ENCODE measurements around the gene KCNJ14. TPM values are rescaled to one million over a fixed set of nuclear protein-coding genes. Genes with fewer than 3 reads are reported as not detected.
"Not testable (repeated sequence)": the region's sequence is repeated elsewhere in the genome, so short reads cannot be mapped to it uniquely, and the experiment has no call there.

Gene KCNJ14
- total RNA-seq, 1 donor from 2014 or later, result 1.2 TPM

DNA sequence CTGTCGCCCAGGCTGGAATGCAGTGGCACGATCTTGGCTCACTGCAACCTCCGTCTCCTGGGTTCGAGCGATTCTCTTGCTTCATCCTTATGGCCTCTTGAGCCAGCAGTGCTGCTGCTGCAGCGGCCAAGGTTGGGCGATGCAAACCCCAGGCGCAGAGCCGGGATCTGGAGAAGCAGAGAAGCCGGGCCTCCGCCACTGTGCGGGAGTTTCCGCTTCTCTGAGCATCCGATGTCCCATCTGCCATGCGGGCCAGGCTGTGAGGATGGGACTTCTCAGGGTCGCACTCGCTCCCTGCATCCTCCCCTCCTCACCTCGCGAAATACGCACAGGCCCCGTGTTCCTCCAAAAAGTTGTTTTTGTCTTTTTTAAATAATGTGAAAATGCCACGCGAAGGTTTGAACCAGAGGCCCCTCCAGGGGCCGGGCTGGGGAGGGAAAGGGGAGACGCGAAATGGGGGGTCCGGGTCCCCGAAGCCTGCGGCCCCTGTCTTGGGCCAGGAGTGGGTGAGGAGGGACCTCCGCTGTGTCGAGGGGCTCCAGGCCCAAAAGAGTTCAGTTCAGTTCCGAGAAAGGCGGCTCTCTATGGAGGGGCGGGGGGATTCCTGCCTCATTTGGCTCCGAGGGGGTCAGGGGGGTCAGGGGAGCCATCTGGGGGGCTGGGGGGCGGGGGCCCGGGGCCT lies 29.7 kb downstream of the KCNJ14 start:
- DNase-seq (ENCODE audit: extremely low read depth, low read depth, low spot score), result no peak

DNA sequence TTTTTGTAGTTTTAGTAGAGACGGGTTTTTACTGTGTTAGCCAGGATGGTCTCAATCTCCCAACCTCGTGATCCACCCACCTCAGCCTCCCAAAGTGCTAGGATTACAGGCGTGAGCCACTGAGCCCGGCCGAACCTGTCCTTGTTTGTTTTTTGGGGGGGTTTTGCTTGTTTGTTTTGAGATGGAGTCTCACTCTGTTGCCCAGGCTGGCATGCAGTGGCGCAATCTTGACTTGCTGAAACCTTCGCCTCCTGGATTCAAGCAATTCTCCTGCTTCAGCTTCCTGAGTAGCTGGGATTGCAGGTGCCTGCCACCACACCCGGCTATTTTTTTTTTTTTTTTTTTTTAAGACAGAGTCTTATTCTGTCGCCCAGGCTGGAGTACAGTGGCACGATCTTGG lies 31.3 kb downstream of the KCNJ14 start:
- DNase-seq (ENCODE audit: extremely low read depth, low read depth, low spot score), result not testable (repeated sequence)

DNA sequence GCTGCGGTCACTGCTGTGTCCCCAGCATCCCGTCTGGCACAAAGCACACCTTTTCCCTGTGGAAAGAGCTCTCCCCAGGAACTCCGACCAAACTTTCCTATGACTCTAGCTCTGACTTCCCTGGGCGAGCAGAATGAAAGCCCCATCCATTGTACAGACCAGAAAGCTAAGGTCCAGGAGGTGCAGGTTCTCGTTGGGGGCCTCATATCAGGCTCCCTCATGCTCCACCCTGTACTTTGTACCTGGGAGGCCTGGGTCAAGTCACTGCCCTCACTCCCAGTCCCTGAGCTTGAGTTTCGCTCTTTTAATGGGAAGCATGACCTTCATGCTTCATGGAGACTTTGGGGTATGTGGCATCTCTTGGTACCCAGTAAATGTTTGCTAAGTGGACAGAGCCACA lies 32.2 kb downstream of the KCNJ14 start:
- no peak for DNase-seq (ENCODE audit: extremely low read depth, low read depth, low spot score)

DNA sequence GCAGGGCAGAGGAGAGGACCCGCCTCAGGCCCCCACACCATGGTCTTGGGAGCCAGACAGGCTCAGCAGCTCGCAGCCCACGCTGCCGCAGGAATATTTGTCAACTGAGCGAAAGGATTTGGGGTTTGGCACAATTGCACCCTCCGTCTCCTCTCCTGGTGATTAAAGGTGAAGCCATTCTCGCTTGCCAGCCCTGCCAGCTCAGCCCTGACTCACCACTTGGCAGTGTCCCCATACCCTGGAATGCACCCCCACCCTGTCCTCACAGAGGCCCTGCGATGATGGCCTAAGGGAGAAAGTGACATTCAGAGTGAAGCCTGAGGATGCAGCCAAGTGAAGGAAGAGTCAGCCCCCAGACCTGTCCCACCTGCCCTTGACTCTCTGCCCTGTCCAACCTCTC lies 32.6 kb downstream of the KCNJ14 start:
- no peak for DNase-seq (ENCODE audit: extremely low read depth, low read depth, low spot score)

DNA sequence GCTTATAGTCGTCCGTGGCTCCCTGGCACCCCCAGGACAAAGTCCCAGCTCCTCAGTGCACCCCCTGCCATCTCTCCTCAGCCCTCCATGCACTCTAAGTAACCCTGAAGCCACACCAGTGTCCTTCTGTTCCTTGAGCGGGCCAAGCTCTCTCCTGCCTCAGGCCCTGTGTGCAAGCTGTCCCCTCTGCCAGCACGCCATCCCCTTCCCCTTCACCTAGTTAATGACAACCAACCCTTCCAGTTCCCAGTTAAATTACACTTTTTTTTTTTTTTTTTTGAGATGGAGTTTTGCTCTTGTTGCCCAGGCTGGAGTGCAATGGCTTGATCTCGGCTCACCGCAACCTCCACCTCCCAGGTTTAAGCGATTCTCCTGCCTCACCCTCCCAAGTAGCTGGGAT lies 33.1 kb downstream of the KCNJ14 start:
- DNase-seq (ENCODE audit: extremely low read depth, low read depth, low spot score), result not testable (repeated sequence)

DNA sequence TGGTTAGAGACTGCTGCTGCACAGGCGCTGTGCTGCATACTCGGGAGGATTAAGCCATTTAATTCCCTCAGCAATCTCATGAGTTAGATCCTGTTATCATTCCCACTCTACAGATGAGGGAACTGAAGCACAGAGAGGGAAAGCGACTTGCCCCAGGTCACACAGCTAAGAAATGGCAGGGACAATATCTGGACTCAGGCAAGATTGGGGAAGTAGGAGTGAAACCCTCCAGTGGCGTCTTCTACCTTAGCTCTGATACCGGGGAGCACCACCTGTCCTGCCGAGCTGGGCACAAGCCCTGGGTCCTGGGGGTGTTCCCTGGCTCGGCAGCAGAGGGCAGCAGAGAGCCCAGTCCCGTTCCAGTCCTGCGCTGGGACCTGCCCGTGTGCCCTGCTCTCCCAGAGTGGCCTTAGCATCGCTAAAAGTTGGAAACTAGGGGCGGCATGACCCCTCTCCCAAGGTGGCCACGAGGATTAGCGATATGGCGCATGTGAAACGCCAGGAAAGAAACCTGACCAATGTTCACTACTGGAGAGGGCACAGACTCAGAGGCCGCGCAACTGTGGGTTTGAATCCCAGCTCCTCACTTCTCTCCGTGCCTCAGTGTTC lies 34.3 kb downstream of the KCNJ14 start:
- no peak for DNase-seq (ENCODE audit: extremely low read depth, low read depth, low spot score)

DNA sequence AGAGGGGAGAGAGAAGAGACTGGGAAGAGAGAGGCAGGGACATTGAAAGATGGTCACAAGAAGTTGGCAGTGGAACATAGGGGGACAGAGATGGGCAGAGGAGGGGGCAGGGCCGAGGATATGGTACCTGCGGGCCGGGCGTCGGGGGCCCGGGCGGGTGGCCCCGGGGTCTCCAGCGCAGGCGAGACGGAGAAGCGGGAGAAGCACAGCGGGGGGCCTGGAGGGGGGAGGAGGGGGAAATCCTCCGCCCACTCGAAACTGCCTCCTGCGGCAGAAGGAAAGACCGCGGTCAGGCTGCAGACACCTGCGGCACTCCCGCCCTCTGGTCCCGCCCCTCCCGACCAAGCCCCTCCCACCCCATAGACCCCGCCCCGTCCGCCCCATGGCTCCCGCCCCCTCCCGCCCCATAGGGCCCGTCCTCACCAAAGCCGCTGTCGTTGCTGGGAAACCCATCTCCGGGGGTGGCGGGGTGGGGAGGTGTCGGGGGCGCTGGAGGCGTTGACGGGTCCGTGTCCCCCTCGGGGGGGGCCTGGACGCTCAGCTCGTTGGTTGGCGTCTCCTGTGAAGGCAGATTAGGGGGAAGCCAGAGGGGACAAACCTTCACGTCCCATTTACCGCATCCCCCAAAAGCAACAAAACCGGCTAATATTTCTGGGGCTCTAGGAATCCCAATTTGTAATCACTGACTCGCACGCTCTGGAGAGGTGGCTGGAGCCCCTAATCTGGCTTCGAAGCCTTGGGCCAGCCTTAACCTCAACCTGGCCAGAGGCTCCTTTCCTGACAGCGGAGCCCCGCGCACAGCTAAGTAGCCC lies 35.8 kb downstream of the KCNJ14 start:
- DNase-seq (ENCODE audit: extremely low read depth, low read depth, low spot score), result no peak

DNA sequence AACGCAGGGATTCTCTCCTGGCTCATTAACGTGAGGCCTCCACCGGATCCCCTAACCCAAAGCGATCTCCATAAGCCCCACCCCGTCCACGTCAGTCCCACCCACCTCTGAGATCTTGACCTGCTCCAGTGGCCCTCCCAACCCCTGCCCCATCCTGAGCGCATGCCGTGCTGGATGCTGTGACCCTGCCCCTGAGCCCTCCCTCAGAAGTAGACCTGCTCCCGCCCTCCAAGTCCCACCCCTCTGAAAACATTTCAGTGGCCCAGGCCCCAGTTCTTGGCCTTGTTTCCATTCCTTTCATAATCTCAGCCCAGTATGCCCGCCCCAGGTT lies 36.4 kb downstream of the KCNJ14 start:
- no peak for DNase-seq (ENCODE audit: extremely low read depth, low read depth, low spot score)

DNA sequence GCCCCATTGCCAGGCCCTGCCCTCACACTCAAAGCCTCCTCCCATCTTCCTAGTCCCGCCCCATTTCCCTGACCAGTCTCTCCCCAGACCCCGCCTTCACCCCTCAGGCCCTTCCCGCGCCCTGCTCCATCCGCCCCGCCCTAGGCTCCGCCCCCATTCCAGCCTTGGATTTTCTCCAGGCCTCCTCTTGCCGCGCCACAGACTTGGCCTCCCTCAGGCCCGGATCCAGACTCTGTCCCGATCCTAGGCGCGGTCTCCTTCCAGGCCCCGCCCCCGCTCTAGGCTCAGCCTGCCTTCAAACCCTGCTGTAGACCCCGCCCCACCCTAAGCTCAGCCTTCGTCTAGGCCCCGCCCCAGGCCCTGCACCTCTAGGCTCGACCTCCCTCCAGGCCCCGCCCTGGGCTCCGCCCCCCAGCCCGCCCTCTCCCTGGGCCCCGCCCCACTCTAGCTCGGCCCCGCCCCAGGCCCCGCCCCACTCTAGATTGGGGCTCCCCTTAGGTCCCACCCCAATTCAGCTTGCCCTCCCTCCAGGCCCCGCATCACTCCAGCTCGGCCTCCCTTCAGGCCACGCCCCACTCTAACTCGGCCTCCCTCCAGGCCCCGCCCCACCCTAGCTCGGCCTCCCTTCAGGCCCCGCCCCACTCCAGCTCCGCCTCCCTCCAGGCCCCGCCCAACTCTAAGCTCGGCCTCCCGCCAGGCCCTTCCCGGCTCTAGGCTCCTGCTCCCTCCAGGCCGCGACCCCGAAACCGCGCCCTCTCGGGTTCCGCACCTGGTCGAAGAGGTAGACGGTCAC lies 37.7 kb downstream of the KCNJ14 start:
- peak; percentile 80 for DNase-seq (ENCODE audit: extremely low read depth, low read depth, low spot score)

DNA sequence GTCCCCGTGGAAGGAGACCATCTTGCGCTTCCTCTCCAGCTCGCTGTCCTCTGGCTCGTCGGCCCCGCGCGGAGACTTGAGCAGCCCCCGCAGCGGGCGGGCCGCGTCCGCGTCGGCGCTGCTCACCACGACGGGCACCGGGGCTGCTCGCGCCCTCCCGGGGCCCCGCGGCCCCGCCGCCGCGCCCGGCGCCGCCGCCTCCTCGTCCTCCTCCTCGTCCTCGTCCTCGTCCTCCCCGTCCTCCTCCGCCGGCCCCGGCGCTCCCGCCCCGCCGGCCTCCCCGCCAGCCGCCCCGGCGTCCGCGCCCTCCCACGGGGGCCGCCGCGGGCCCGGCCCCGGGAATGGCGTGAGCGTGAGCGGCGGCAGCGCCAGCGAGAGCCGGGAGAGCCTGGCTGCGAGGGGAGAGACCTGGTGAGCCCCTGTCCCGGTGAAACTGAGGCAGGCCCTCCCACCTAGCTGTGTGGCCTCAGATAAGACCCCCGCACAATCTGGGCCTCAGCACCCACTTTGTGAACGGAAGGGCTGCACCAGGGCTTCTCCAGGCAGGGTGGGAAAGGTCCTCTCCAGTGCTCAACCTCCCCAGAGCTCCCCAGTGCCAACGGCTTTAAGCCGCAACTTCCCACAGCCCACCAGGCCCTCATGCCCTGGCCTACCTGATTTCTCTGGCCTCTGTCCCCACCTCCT lies 38.5 kb downstream of the KCNJ14 start:
- no peak for DNase-seq (ENCODE audit: extremely low read depth, low read depth, low spot score)

DNA sequence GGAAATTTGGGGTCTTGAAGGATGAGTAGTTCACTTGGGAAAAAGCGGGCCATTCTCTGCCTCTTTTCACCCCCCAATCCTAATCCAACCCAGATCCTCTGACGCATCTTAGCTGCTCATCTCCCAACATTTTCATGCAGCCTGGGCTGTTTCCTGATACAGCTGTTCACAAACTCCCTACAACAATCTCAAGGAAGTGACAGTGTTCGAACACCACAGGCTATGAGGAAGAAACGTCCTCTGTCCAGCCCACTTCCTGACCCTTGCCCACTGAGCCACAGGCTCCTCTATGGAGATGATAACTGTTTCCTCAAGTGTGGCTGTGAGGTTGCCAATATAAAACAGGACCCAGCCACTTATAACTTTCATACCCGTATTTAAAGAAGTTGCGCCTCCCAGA lies 40.0 kb downstream of the KCNJ14 start:
- no peak for DNase-seq (ENCODE audit: extremely low read depth, low read depth, low spot score)

DNA sequence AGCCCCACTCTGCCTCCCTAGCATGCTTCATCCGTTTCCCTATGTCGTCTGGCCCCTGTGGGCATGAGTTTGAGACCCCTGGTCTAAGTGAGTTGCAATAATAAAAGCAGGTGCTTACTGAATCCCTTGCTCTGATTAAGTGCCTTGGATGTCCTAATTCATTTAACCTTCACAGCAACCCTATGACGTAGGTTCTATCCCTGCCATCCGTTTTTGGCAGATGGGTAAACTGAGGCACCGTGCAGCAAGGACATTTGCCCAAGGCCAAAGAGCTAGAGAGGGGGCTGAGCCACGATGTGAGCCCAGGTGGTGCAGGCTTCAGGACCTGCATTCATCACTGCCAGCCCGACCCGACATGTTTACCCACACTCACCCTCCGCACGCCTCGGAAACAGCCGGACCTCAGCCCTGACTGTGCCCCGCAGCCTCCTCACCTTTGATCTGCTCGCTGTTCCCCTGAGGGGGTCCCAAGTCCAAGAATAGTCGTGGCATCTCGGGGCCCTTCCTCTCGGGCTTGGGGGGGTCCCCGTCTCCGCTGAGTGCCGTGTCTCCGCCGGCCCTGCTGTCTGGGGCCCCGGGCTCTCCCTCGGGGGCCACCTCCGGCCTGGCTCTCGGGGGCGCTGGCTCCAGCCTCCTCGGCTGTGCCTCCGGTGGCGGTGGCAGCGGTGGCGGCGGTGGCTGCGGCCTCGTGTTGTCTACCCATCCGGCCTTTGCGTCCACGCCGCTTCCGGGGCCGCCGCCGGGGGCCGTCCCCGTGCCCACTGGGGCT lies 41.8 kb downstream of the KCNJ14 start:
- no peak for DNase-seq (ENCODE audit: extremely low read depth, low read depth, low spot score)

DNA sequence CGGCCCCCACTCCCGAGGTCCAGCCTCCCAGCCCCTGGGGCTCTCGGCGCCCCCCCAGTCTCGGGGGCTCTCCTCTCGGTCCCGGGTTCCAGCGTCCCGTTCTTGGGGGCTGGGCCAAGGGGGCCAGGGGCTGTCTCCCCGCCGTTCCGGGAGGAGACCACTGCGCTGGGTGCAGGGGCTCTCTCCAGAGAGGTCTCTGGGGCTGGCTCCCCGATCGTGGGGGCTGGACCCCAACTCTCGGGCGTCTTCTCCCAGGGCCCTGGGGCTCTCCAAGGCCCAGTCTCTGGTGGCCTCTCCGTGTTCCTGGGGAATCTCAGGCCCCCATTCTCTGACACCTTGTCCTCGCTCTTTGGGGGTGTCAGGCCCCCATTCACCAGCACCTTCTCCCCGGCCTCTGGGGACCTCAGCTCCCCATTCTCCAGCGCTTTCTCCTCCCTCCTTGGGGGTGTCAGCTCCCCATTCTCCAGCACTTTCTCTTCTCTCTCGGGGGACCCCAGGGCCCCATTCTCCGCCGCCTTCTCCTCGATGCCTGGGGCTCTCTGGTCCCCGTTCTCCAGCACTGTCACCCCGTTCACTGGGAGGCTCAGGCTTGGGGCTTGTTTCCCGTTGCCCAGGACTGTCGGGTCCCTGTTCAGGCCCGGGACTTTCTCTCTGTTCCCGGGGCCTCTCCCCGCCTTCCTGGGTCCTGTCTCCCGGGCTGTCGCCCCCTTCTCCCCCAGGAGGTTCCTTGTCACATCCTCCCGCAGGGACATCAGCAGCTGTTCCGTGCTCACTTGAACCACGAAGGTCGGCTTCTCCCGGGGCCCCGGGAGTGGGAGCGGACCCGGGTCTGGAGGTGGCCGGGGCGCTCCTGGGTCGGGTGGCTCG lies 42.6 kb downstream of the KCNJ14 start:
- no peak for DNase-seq (ENCODE audit: extremely low read depth, low read depth, low spot score)

DNA sequence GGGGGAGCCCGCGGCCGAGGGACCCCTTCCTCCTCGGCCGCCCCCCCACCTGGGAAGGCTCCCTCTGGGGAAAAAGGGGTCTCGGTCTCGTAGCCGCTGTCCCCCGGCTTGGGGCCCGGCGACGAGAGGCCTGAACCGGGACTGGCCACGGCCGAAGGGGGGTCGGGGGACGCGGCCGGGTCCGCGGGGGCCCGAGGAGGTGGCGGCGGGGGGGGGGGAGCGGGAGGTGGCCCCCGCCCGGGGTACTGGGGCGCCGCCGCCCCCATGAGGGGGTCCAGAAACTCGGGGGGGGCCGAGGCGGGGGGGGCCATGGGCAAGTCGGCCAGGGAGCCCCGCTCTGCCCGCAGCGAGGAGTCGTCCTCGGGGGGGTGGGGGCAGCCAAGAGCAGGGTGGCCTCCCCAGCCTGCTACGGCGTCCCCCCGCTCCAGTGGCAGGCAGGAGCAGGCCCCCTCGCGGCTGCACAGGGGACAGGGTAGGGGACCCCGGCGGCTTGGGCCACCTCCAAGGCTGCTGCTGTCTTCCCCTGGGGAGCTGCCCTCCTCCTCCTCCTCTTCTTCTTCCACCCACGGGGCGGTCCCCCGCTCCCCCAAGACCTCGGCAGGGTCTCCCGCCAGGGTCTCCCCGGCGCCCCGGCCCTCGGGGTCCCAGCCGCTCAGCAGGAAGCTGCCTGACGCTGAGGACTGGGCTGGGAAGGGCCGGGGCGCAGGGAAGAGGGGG lies 43.4 kb downstream of the KCNJ14 start:
- no peak for DNase-seq (ENCODE audit: extremely low read depth, low read depth, low spot score)

DNA sequence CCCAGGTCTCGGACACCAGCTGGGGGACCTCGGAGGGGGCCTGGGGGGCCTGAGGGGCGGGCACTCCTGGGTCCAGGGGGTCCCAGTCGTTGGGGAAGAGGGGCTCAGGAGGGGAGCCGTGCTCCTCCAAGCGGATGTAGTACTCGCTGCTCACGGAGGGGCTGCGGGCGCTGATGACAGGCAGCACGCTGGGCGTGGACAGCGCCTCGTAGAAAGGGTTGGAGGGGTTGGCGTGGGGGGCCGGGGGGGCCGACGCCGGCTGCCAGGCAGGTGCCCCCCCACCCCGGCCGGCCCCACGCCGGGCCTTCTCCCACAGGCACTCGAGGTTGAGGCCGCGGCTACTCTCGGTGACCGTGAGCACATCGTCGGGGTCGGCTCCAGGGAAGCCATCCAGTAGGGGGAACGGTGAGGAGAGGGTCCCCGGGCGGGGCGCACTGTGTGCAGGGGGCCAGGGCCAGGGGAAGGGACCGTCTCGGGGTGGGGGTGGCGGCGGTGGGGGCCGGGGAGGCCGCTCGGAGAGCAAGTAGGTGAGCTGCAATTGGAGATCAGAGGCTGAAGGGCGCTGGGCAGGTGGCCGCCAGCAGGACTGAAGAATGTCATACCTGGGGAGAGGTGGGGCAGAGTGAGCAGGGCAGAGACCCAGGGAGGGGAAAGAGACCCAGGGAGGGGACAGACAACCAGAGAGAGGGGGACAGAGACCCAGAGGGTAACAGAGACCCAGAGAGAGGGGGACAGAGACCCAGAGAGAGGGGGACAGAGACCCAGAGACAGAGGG lies 44.1 kb downstream of the KCNJ14 start:
- no peak for DNase-seq (ENCODE audit: extremely low read depth, low read depth, low spot score)

DNA sequence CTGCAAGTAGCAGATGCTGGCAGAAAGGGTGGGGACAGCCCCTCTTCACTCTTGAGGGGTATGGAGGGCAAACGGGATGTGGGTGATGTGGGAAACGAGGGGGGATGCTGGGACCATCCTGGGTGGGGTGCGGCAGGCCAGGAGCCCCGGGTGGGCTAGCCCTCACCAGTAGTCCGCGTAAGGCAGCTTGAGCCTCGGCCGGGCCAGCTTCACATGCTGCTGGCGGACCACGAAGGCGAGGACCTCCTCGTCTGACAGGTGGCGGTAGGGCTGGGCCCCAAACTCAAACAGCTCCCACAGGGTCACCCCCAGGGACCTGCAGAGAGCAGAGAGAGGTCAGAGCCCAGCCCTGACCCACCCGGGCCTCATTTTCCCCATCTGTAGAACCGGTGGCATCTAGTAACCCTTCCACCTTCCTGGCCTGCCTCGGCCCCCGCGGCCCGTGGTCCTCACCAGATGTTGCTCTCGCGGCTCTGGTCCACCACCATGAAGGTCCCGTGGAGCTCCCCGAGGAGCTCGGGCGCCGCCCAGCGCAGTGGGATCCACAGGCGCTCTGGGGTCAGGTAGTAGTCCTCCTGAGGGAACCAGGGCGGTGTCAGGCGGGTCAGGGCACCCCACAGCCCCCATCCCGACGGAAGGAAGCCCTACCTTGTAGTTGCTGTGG lies 45.6 kb downstream of the KCNJ14 start:
- no peak for DNase-seq (ENCODE audit: extremely low read depth, low read depth, low spot score)

Measured in glomerular endothelial cell (primary cell).